Prostate gland (tissue), 2 donors: Measurements from ENCODE around the gene TSLP.

Experiments used
- CTCF ChIP-seq, 4 experiments: fragments of 200-600 bp in 2 of 4; fragments of 450-650 bp in 2 of 4; sonication (generic) in 2 of 4; IDR thresholded peaks; 1 replicate in 3 of 4; 2 replicates in 1 of 4; pipeline ENCODE4 v1.5.1; 2016 to 2019; ENCODE audit warnings: antibody characterized with exemption in 4 of 4, mild to moderate bottlenecking in 2 of 4, moderate library complexity in 2 of 4
- POLR2A ChIP-seq: fragments of 450-650 bp; IDR thresholded peaks from one replicate; pipeline ENCODE4 v1.6.1; 2016; ENCODE audit warnings: antibody characterized with exemption, mild to moderate bottlenecking
- POLR2AphosphoS5 ChIP-seq: sonication (generic); formaldehyde crosslinking; IDR thresholded peaks from one replicate; pipeline ENCODE4 v1.6.1; 2017; ENCODE audit warnings: antibody characterized with exemption

GRCh38 chr5:111071413-111071812 is at the start of gene TSLP:
- no peak for TF ChIP-seq POLR2A
- TF ChIP-seq CTCF (IDR thresholded peaks at IDR 0.05): no peak
- no peak for TF ChIP-seq POLR2AphosphoS5
